ENCODE data around the gene RPS6KA3.

RPS6KA3 gene

GRCh38 chrX:20112022-20112774 is 154.5 kb downstream of the RPS6KA3 start:
- CTCF ChIA-PET = no interaction called here
- no peak overlapping the region for H3K27ac ChIP-seq (ENCODE audit: insufficient read depth in 1 of 2, low read depth in 1 of 2, low read length in 2 of 2, poor library complexity in 1 of 2, severe bottlenecking in 2 of 2)
- peaks cover 0 to 42% (median 4%) of the 10 kb centered on the region in 5 experiments for H3K27me3 ChIP-seq (replicated peaks in 2 of 5; ENCODE audit: control insufficient read depth in 4 of 5, insufficient read depth in 5 of 5, low read length in 4 of 5)
- POLR2A ChIA-PET = no interaction called here
- peaks cover 0 to 8% (median 0%) of the 10 kb centered on the region in 5 experiments for H3K9me3 ChIP-seq (ENCODE audit: control extremely low read depth in 1 of 5, control insufficient read depth in 4 of 5, insufficient read depth in 2 of 5, low read depth in 1 of 5, low read length in 4 of 5)
- DNase-seq = no peak
- WGBS (ENCODE audit: insufficient coverage) = 94% methylated on average over 9 of the region's 14 CpGs
- no peaks in the 10 kb centered on the region for H3K36me3 ChIP-seq (ENCODE audit: control insufficient read depth in 4 of 4, insufficient read depth in 4 of 4, low read length in 3 of 4)
- H3K4me3 ChIP-seq (ENCODE audit: control insufficient read depth in 1 of 7, extremely low read depth in 1 of 7, insufficient read depth in 4 of 7, low read depth in 2 of 7, low read length in 6 of 7) = no peak overlapping the region
- H3K4me1 ChIP-seq (ENCODE audit: control extremely low read depth in 1 of 4, control insufficient read depth in 4 of 4, insufficient read depth in 4 of 4, low read length in 3 of 4) = peaks cover 0 to 22% (median 11%) of the 10 kb centered on the region in 4 experiments

- ChIA-PET CTCF (no interaction called here), POLR2A (no interaction called here)
- no peak overlapping the region for H3K4me3 ChIP-seq (ENCODE audit: control insufficient read depth in 1 of 7, extremely low read depth in 1 of 7, insufficient read depth in 4 of 7, low read depth in 2 of 7, low read length in 6 of 7)
- DNase-seq = no peak
- no peak overlapping the region for H3K27ac ChIP-seq (ENCODE audit: insufficient read depth in 1 of 2, low read depth in 1 of 2, low read length in 2 of 2, poor library complexity in 1 of 2, severe bottlenecking in 2 of 2)
- 93% methylated on average over 8 of the region's 10 CpGs for WGBS (ENCODE audit: insufficient coverage)
- peaks cover 0 to 39% (median 0%) of the 10 kb centered on the region in 5 experiments for H3K27me3 ChIP-seq (replicated peaks in 2 of 5; ENCODE audit: control insufficient read depth in 4 of 5, insufficient read depth in 5 of 5, low read length in 4 of 5)
- peaks cover 0 to 13% (median 7%) of the 10 kb centered on the region in 4 experiments for H3K4me1 ChIP-seq (ENCODE audit: control extremely low read depth in 1 of 4, control insufficient read depth in 4 of 4, insufficient read depth in 4 of 4, low read length in 3 of 4)
- no peaks in the 10 kb centered on the region for H3K36me3 ChIP-seq (ENCODE audit: control insufficient read depth in 4 of 4, insufficient read depth in 4 of 4, low read length in 3 of 4)
- H3K9me3 ChIP-seq (ENCODE audit: control extremely low read depth in 1 of 5, control insufficient read depth in 4 of 5, insufficient read depth in 2 of 5, low read depth in 1 of 5, low read length in 4 of 5) = no peaks in the 10 kb centered on the region
Observed at GRCh38 chrX:20111271-20111670, 155.4 kb downstream of the RPS6KA3 start.

- CTCF ChIA-PET = interaction anchor here (1.0 to 1.1 kb wide), 2 partner anchors 16 to 39 kb away, joined by 3 to 4 read pairs; no protein-coding TSS in a partner anchor
- H3K4me3 ChIP-seq (ENCODE audit: control insufficient read depth in 1 of 7, extremely low read depth in 1 of 7, insufficient read depth in 4 of 7, low read depth in 2 of 7, low read length in 6 of 7) = no peak overlapping the region
- 100% methylated on average over 1 of the region's 2 CpGs for WGBS (ENCODE audit: insufficient coverage)
- POLR2A ChIA-PET = no interaction called here
- H3K27me3 ChIP-seq (replicated peaks in 2 of 5; ENCODE audit: control insufficient read depth in 4 of 5, insufficient read depth in 5 of 5, low read length in 4 of 5) = peaks cover 0 to 22% (median 0%) of the 10 kb centered on the region in 5 experiments
- no peak overlapping the region for H3K27ac ChIP-seq (ENCODE audit: insufficient read depth in 1 of 2, low read depth in 1 of 2, low read length in 2 of 2, poor library complexity in 1 of 2, severe bottlenecking in 2 of 2)
- H3K4me1 ChIP-seq (ENCODE audit: control extremely low read depth in 1 of 4, control insufficient read depth in 4 of 4, insufficient read depth in 4 of 4, low read length in 3 of 4) = no peaks in the 10 kb centered on the region
- no peak for DNase-seq
- no peaks in the 10 kb centered on the region for H3K9me3 ChIP-seq (ENCODE audit: control extremely low read depth in 1 of 5, control insufficient read depth in 4 of 5, insufficient read depth in 2 of 5, low read depth in 1 of 5, low read length in 4 of 5)
- no peaks in the 10 kb centered on the region for H3K36me3 ChIP-seq (ENCODE audit: control insufficient read depth in 4 of 4, insufficient read depth in 4 of 4, low read length in 3 of 4)
Observed at GRCh38 chrX:20101934-20102581, 164.7 kb downstream of the RPS6KA3 start.

Data from common myeloid progenitor, CD34-positive (primary cell).